ENCODE measurements around the gene PPP1R17. TPM values are rescaled to one million over a fixed set of nuclear protein-coding genes. Genes with fewer than 3 reads are reported as not detected.

The PPP1R17 gene
- total RNA-seq, 1 experiment from 2014 or later = not detected

GRCh38 chr7:31651234-31652062 lies 35.6 kb upstream of the PPP1R17 start (continued):
- no peak for TF ChIP-seq REST (IDR thresholded peaks at IDR 0.05; ENCODE audit: low read depth)
- no peak for TF ChIP-seq SRF (IDR thresholded peaks at IDR 0.05; ENCODE audit: low read depth)
- TF ChIP-seq JUND (IDR thresholded peaks at IDR 0.05) = no peak
- no peak for TF ChIP-seq POLR2A (IDR thresholded peaks at IDR 0.05; ENCODE audit: borderline replicate concordance, extremely low read depth, insufficient read depth, insufficient read length)

- ChIA-PET RAD21 (ENCODE audit: low non-redundant PET in 1 of 2, low total read pairs in 2 of 2, uncharacterized antibody in 2 of 2, unreplicated experiment in 2 of 2) (no interaction called here), CTCF (no interaction called here)
- intact Hi-C loops (cut with micrococcal nuclease) = no loop called here
Observed at GRCh38 chr7:31652063-31652326, 35.0 kb upstream of the PPP1R17 start.

More at GRCh38 chr7:31652063-31652326, 35.0 kb upstream of the PPP1R17 start:
- no peaks in the 10 kb centered on the region for H3K36me3 ChIP-seq (ENCODE audit: control insufficient read depth in 1 of 2, insufficient read depth in 2 of 2, low read length in 2 of 2)
- no peaks in the 10 kb centered on the region for H3K9me2 ChIP-seq (ENCODE audit: insufficient read depth)
- peaks cover 7% of the 10 kb centered on the region; the same call in 1 of the 2 replicates for H3K27me3 ChIP-seq (ENCODE audit: insufficient read depth, low read length)
- DNase-seq (ENCODE audit: low read depth, low spot score) (no peak), ATAC-seq (no peak)
- no peaks in the 10 kb centered on the region for H3K79me2 ChIP-seq (ENCODE audit: insufficient read depth, low read length)
- no peak overlapping the region for H3K9ac ChIP-seq (ENCODE audit: low read length)
- H3K4me2 ChIP-seq (ENCODE audit: low read length) = no peak overlapping the region
- H3K9me3 ChIP-seq (ENCODE audit: control insufficient read depth in 1 of 2, insufficient read depth in 1 of 2, low read depth in 1 of 2, low read length in 2 of 2) = no peaks in the 10 kb centered on the region
- TF ChIP-seq CEBPB (IDR thresholded peaks at IDR 0.05; ENCODE audit: low read depth) (no peak), POLR2AphosphoS5 (IDR thresholded peaks at IDR 0.05; ENCODE audit: low read depth, low read length) (no peak), ELF1 (IDR thresholded peaks at IDR 0.05; ENCODE audit: borderline replicate concordance, low read depth) (no peak), MAX (IDR thresholded peaks at IDR 0.05) (no peak), ZNF274 (IDR thresholded peaks at IDR 0.05; ENCODE audit: low read depth, low read length) (no peak), TCF7L2 (IDR thresholded peaks at IDR 0.05; ENCODE audit: borderline replicate concordance, extremely low read depth, insufficient read depth, insufficient read length) (no peak), POLR2A (IDR thresholded peaks at IDR 0.05; ENCODE audit: borderline replicate concordance, extremely low read depth, insufficient read depth, insufficient read length) (no peak), SRF (IDR thresholded peaks at IDR 0.05; ENCODE audit: low read depth) (no peak), ZFX (IDR thresholded peaks at IDR 0.05) (no peak), EGR1 (IDR thresholded peaks at IDR 0.05; ENCODE audit: low read depth) (no peak)
- no peak overlapping the region for H2AFZ ChIP-seq (ENCODE audit: low read depth, low read length, poor library complexity, severe bottlenecking)
- H3K4me1 ChIP-seq (ENCODE audit: control insufficient read depth in 1 of 2, insufficient read depth in 2 of 2, low read length in 2 of 2) = no peaks in the 10 kb centered on the region
- BruUV-seq (replicated peaks) = no TSS peak
- H3K4me3 ChIP-seq (replicated peaks in 1 of 2; ENCODE audit: low read depth in 1 of 2, low read length in 2 of 2) = no peak overlapping the region
- POLR2A ChIA-PET = no interaction called here
- no peak overlapping the region for H3K27ac ChIP-seq (ENCODE audit: low read depth, low read length)
- H4K20me1 ChIP-seq (ENCODE audit: insufficient read depth) = no peaks in the 10 kb centered on the region

All from HCT116 (cell line).